Measurements from ENCODE around the gene ZNF646. TPM values are rescaled to one million over a fixed set of nuclear protein-coding genes. Genes with fewer than 3 reads are reported as not detected.

Gene ZNF646
- total and polyA plus RNA-seq, 8 donors = 3.9 to 12.6 (median 7.0) TPM

DNA sequence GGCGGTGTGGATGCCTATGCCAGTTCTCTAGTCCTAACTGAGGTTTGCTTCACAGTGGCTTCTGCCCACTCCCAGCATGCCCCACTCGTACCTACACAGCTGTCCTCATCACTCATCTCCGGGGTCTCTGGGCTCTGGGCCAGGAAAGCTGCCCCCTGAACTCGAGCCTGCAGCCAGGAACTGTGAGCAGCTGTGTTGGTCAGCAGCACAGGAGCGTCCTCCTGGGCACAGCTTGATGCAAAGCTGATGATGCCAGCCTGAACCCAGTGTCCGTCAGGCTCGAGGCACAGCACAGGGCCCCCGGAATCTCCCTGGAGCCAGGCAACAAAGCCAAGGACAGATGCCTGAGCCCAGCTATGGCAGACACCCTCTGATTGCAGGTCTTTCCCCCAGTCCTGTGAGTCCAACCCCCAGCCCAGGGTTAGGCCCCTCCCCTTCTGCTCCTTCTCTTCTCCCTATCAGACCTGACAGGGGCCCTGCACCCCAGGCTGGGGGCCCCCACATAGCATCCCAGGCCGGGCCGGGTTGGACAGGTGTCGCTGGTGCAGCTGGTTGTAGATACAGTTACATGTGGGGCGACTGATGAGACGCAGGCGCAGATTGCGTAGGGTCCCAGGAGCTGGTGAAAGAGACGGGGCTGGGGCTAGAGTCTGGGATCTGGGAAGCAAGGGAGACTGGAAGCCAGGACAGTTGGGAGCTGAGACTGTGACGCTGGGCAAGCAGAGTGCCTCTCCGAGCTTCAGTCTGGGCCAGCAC lies 11.8 kb downstream of the ZNF646 start:
- Histone ChIP-seq H3K9me3 (no peaks in the 10 kb centered on the region), H3K27me3 (no peaks in the 10 kb centered on the region), H3K4me1 (no peaks in the 10 kb centered on the region), H3K36me3 (peaks cover 0 to 8% (median 0%) of the 10 kb centered on the region in 3 donors), H3K4me3 (no peak overlapping the region), H3K27ac (no peak overlapping the region)
- no peak for TF ChIP-seq CTCF (IDR thresholded peaks at IDR 0.05)
- intact Hi-C loops (cut with DNase I) = loop anchor here in 1 of 3 donors (10.0 kb wide), 1 partner anchor 101 kb away; the partner anchor contains the start of gene HSD3B7
- DNase-seq = no peak
- ATAC-seq = no peak
- no peak for FAIRE-seq
- WGBS, 2 donors = 85 to 91% methylated on average over 18 of the region's 18 CpGs

DNA sequence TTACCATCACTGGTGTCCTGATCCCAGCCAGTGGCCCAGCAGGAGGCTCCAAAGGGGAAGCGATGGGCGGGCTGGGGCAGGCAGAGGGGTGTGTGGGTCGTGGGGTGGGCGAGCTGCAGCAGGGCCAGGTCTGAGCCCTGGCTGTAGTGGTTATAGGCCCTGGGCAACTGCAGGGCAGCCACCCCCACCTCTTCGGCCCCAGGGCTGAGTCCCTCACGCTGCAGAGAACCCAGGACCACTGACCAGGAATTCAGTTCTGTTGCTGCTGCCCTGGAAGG lies 12.3 kb downstream of the ZNF646 start:
- WGBS, 2 donors = 84 to 91% methylated on average over 6 of the region's 6 CpGs
- no peaks in the 10 kb centered on the region for H3K27me3 ChIP-seq
- FAIRE-seq (no peak), ATAC-seq (no peak), DNase-seq (no peak)
- no peak overlapping the region for H3K27ac ChIP-seq
- TF ChIP-seq CTCF (IDR thresholded peaks at IDR 0.05) = no peak
- intact Hi-C loops (cut with DNase I) = loop anchor here in 1 of 3 donors (10.0 kb wide), 1 partner anchor 102 kb away; the partner anchor contains the start of gene HSD3B7
- H3K9me3 ChIP-seq = no peaks in the 10 kb centered on the region
- H3K4me3 ChIP-seq = no peak overlapping the region
- H3K4me1 ChIP-seq = no peaks in the 10 kb centered on the region
- peaks cover 0 to 9% (median 0%) of the 10 kb centered on the region in 3 donors for H3K36me3 ChIP-seq

GRCh38 chr16:31087481-31087880 lies 13.3 kb downstream of the ZNF646 start:
- no peaks in the 10 kb centered on the region for H3K4me1 ChIP-seq
- no peak overlapping the region for H3K27ac ChIP-seq
- no peak overlapping the region for H3K4me3 ChIP-seq
- peaks cover 0 to 9% (median 0%) of the 10 kb centered on the region in 3 donors for H3K36me3 ChIP-seq
- WGBS, 2 donors = 90 to 95% methylated on average over 8 of the region's 8 CpGs
- FAIRE-seq = no peak
- no peaks in the 10 kb centered on the region for H3K9me3 ChIP-seq
- no peak for TF ChIP-seq CTCF (IDR thresholded peaks at IDR 0.05)
- no peak for ATAC-seq
- H3K27me3 ChIP-seq = no peaks in the 10 kb centered on the region
- intact Hi-C loops (cut with DNase I) = loop anchor here in 1 of 3 donors (10.0 kb wide), 1 partner anchor 103 kb away; the partner anchor contains the start of gene HSD3B7
- no peak for DNase-seq

DNA sequence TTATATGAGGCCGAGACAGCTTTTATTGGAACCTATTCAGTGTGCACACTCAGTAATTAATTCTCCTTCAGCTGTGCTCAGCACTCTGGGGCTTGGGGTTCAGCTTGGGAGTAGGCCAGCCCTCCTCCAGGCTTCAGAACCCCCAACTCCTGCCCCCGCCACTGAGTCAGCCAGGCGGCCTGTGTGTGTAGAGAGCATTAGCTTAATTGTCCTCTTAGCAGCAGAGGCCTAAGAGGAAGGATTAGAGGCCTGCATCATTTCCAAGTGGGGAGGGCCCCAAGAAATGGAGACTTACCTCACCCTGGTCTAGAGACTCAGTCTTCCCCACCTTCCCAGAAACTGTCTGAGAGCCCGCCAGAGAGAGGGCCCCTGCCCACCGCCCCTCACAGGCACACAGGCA lies 13.7 kb downstream of the ZNF646 start:
- no peak for TF ChIP-seq CTCF (IDR thresholded peaks at IDR 0.05)
- H3K36me3 ChIP-seq = peaks cover 0 to 9% (median 0%) of the 10 kb centered on the region in 3 donors
- intact Hi-C loops (cut with DNase I) = loop anchor here in 1 of 3 donors (10.0 kb wide), 1 partner anchor 103 kb away; the partner anchor contains the start of gene HSD3B7

More for the DNA sequence above, 13.7 kb downstream of the ZNF646 start:
- Histone ChIP-seq H3K9me3 (no peaks in the 10 kb centered on the region), H3K4me1 (no peaks in the 10 kb centered on the region), H3K27me3 (no peaks in the 10 kb centered on the region), H3K27ac (no peak overlapping the region), H3K4me3 (no peak overlapping the region)
- no peak for ATAC-seq
- WGBS, 2 donors = 89 to 91% methylated on average over 5 of the region's 5 CpGs
- DNase-seq = no peak
- FAIRE-seq = no peak
